Cardiac muscle cell (in vitro differentiated cells and primary cell): ENCODE measurements around the gene TOP3A. TPM values are rescaled to one million over a fixed set of nuclear protein-coding genes. Genes with fewer than 3 reads are reported as not detected.

Experiments used
- DNase-seq, 2 donors: peaks; one replicate each; pipeline versions ENCODE4 v3.0.0 to v3.0.0-alpha.2; 2010 to 2017; ENCODE audit warnings: low read depth in 1 of 2, low spot score in 1 of 2
- H3K27ac ChIP-seq: fragments of 200-600 bp; sonication (generic); 2 replicates; pipeline ENCODE4 v1.5.1; 2016
- H3K27me3 ChIP-seq: fragments of 200-600 bp; sonication (generic); 2 replicates; pipeline ENCODE4 v1.6.0; 2016; ENCODE audit warnings: control low read depth
- H3K36me3 ChIP-seq: fragments of 200-600 bp; sonication (generic); 2 replicates; pipeline ENCODE4 v1.5.1; 2016; ENCODE audit warnings: control low read depth
- H3K4me1 ChIP-seq: fragments of 200-600 bp; sonication (generic); 2 replicates; pipeline ENCODE4 v1.8.1; 2017; ENCODE audit warnings: low read depth, mild to moderate bottlenecking, mixed run types
- H3K4me3 ChIP-seq: fragments of 200-600 bp; sonication (generic); 2 replicates; pipeline ENCODE4 v1.5.1; 2016; ENCODE audit warnings: mild to moderate bottlenecking
- H3K9me3 ChIP-seq: fragments of 200-600 bp; sonication (generic); 2 replicates; pipeline ENCODE4 v1.5.1; 2017; ENCODE audit warnings: low read depth, mild to moderate bottlenecking, control low read depth
- polyA plus RNA-seq: library from polyadenylated mRNA; unstranded; fragments of >200 nt; fragmentation: Nextera tagmentation; extraction: Ambion mirVana; gene quantifications from 2 replicates; pipeline ENCODE4 v1.2.1, GENCODE V29; 2016
- total RNA-seq: library from RNA; depleted of rRNA; stranded (reverse); fragments of >200 nt; gene quantifications from 2 replicates; pipeline ENCODE4 v1.2.3, GENCODE V29; 2016
- TF ChIP-seq, protein P1 (sequence below): IDR thresholded peaks from 2 replicates; pipeline ENCODE4 v1.5.1; 2012; ENCODE audit warnings: low read depth, mild to moderate bottlenecking, low read length

TOP3A gene
- total and polyA plus RNA-seq, 2 experiments from 2014 or later = 22.7 to 40.1 TPM

DNA sequence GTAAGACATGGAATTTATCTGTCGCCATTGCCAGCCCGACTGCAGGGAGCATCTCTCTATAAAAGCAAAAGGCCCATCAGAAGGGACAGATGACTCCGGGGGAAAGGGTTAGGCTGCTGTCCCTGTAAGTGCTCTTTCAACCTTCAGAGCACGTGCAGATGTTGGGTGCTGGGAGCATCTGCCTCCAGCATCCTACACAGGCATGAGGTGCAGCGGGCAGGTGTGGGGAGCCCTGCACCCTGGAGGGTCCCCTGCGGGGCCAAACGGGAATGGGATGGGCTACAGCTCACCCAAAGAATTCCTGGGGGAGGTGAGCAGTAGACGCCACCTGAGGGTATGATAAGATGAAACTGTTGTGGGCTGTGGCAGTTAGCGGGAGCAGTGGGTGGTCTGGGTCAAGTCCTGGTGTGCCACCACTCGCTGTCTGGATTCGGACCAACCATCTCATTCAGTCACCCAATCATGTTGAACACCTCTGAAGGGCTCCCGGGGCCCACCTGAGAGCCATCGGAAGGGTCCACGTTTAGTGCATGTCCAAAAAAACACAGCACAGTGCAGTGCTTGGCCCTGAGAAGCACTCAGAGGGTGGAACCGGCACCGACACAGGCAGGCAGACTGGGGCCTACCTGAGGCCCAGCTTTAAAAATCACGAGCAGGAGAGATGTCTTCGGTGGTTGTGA, 4.1 kb upstream of the TOP3A start:
- Histone ChIP-seq H3K4me1 (peaks cover 9% of the 10 kb centered on the region), H3K27me3 (no peaks in the 10 kb centered on the region), H3K9me3 (no peaks in the 10 kb centered on the region), H3K36me3 (peaks cover 8% of the 10 kb centered on the region), H3K27ac (no peak overlapping the region), H3K4me3 (no peak overlapping the region)
- no peak for DNase-seq
- TF ChIP-seq, protein P1, sequence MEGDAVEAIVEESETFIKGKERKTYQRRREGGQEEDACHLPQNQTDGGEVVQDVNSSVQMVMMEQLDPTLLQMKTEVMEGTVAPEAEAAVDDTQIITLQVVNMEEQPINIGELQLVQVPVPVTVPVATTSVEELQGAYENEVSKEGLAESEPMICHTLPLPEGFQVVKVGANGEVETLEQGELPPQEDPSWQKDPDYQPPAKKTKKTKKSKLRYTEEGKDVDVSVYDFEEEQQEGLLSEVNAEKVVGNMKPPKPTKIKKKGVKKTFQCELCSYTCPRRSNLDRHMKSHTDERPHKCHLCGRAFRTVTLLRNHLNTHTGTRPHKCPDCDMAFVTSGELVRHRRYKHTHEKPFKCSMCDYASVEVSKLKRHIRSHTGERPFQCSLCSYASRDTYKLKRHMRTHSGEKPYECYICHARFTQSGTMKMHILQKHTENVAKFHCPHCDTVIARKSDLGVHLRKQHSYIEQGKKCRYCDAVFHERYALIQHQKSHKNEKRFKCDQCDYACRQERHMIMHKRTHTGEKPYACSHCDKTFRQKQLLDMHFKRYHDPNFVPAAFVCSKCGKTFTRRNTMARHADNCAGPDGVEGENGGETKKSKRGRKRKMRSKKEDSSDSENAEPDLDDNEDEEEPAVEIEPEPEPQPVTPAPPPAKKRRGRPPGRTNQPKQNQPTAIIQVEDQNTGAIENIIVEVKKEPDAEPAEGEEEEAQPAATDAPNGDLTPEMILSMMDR = no peak

DNA sequence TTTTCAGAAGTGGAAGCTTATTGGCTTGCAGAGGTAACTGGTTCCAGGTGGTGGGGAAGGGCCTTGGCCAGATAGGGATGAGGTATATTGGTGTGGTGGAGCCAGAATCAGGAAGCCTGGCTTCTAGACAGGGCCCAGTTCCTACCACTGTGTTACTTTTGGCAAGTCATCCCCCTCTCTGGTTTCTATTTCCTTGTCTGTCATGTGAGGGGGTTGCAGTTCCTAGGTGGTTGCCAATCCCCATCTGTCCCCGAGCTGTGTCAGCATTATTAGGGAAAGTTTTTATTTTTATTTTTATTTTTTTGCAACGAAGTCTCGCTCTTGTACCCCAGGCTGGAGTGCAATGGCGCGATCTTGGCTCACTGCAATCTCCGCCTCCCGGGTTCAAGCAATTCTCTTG, 3.3 kb upstream of the TOP3A start:
- DNase-seq = no peak
- Histone ChIP-seq H3K4me3 (no peak overlapping the region), H3K27me3 (no peaks in the 10 kb centered on the region), H3K27ac (no peak overlapping the region), H3K9me3 (no peaks in the 10 kb centered on the region), H3K36me3 (peaks cover 8% of the 10 kb centered on the region), H3K4me1 (peaks cover 17% of the 10 kb centered on the region)
- TF ChIP-seq, protein P1 = no peak

DNA sequence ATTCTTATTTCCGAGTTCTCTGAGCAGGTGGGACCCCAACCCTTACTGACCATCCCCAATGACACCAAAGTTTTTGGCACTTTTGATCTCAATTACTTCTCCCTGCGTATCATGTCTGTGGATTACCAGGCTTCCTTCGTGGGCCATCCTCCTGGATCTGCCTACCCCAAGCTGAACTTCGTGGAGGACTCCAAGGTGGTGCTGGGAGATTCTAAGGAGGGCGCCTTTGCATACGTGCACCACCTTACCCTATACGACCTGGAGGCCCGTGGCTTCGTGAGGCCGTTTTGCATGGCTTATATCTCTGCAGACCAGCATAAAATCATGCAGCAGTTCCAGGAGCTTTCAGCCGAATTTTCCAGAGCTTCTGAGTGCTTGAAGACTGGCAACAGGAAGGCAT, 1.2 kb upstream of the TOP3A start:
- H3K27ac ChIP-seq = peak overlapping the region; percentile 99
- no peak for DNase-seq
- peaks cover 19% of the 10 kb centered on the region for H3K4me1 ChIP-seq

DNA sequence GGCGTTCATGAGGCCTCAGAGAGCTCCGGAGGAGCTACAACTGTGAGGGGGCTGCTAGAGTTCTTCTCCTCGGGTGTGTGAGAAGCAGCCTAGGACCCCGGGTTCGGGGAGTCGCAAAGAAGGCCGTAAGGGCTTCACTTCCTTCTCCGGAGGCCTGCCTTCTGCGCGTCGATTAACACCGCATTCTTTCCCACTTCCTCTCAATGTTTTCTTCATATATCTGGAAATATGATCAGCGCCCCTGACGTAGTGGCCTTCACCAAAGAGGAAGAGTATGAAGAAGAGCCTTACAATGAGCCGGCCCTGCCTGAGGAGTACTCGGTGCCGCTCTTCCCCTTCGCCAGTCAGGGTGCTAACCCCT, 748 bp upstream of the TOP3A start:
- Histone ChIP-seq H3K4me3 (peak overlapping the region; percentile 85), H3K36me3 (peaks cover 4% of the 10 kb centered on the region)

More for the DNA sequence above, 1.2 kb upstream of the TOP3A start:
- TF ChIP-seq, protein P1 = no peak
- Histone ChIP-seq H3K4me3 (peak overlapping the region; percentile 85), H3K9me3 (no peaks in the 10 kb centered on the region), H3K36me3 (peaks cover 4% of the 10 kb centered on the region), H3K27me3 (no peaks in the 10 kb centered on the region)

DNA sequence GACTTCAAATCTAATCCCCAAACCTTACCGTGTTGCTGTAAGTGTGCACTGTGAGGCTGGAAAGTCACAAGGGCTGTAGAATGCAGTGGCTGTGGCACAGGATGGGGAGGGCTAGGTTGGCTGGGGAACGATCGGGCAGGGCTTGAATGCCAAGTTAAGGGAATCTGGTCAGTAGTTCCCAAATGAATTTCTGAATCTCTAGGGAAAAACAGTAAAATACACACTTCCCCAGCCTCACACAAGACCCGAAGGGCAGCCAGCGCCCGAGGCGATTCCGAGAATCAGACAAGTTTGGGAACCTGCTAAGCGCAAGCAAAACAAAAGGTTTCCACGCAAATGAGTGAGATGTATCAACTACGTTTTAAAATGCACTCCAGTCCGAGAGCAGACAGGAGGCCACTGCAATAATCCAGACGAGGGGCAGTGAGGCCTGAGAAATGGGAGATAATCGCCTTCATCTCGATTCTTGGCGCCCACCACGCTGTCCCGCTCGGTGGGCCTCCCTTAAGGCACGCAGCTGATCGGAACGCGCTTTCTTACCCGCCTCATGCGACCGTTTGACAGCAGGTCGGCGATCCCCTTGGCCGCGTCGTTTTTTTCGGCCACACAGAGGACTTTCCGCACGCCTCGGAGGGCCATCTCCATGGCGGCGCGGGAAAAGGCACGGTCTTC, 599 bp downstream of the TOP3A start:
- no peaks in the 10 kb centered on the region for H3K9me3 ChIP-seq
- no peaks in the 10 kb centered on the region for H3K27me3 ChIP-seq
- peak overlapping the region; percentile 85 for H3K4me3 ChIP-seq
- H3K27ac ChIP-seq = peak overlapping the region; percentile 99
- TF ChIP-seq, protein P1 = no peak
- H3K36me3 ChIP-seq = peaks cover 4% of the 10 kb centered on the region
- H3K4me1 ChIP-seq = peaks cover 19% of the 10 kb centered on the region
- peak; percentile 15 to 29 for DNase-seq

More for the DNA sequence above, 748 bp upstream of the TOP3A start:
- TF ChIP-seq, protein P1 = no peak
- peak overlapping the region; percentile 99 for H3K27ac ChIP-seq
- DNase-seq = no peak
- H3K27me3 ChIP-seq = no peaks in the 10 kb centered on the region
- H3K4me1 ChIP-seq = peaks cover 19% of the 10 kb centered on the region
- H3K9me3 ChIP-seq = no peaks in the 10 kb centered on the region
